Smooth muscle cell (in vitro differentiated cells): Measurements from ENCODE around the gene UBE2E3. TPM values are rescaled to one million over a fixed set of nuclear protein-coding genes. Genes with fewer than 3 reads are reported as not detected.

Experiments
- DNase-seq: peaks from one replicate; lab custom pipeline; 2025; ENCODE audit not compliant: unreplicated experiment; lab: John Stamatoyannopoulos, UW
- H2AFZ ChIP-seq: fragments of 200-600 bp; sonication (generic); 2 replicates; pipeline ENCODE4 v1.6.0; 2016; ENCODE audit warnings: antibody characterized with exemption, low read depth, mild to moderate bottlenecking
- H3F3A ChIP-seq: fragments of 200-600 bp; sonication (generic); 2 replicates; pipeline ENCODE4 v1.6.0; 2017; ENCODE audit warnings: antibody characterized with exemption, low read depth
- H3K27ac ChIP-seq: fragments of 200-600 bp; sonication (generic); 2 replicates; pipeline ENCODE4 v1.5.1; 2016; ENCODE audit warnings: low read depth, mild to moderate bottlenecking
- H3K27me3 ChIP-seq: fragments of 200-600 bp; sonication (generic); 2 replicates; pipeline ENCODE4 v1.6.1; 2016; ENCODE audit warnings: low read depth, mild to moderate bottlenecking
- H3K36me3 ChIP-seq: fragments of 200-600 bp; sonication (generic); 2 replicates; pipeline ENCODE4 v1.5.1; 2016; ENCODE audit warnings: low read depth
- H3K4me1 ChIP-seq: fragments of 200-600 bp; sonication (generic); 2 replicates; pipeline ENCODE4 v1.5.1; 2016; ENCODE audit warnings: low read depth
- H3K4me2 ChIP-seq: fragments of 200-600 bp; sonication (generic); 2 replicates; pipeline ENCODE4 v1.6.0; 2016; ENCODE audit warnings: mild to moderate bottlenecking
- H3K4me3 ChIP-seq: fragments of 200-600 bp; sonication (generic); 2 replicates; pipeline ENCODE4 v1.5.1; 2016; ENCODE audit warnings: mild to moderate bottlenecking
- H3K79me2 ChIP-seq: fragments of 200-600 bp; sonication (generic); 2 replicates; pipeline ENCODE4 v1.6.0; 2016; ENCODE audit warnings: low read depth, mild to moderate bottlenecking
- H3K9ac ChIP-seq: fragments of 200-600 bp; sonication (generic); 2 replicates; pipeline ENCODE4 v1.6.0; 2016; ENCODE audit warnings: low read depth
- H3K9me3 ChIP-seq: fragments of 200-600 bp; sonication (generic); replicated peaks from 2 replicates; pipeline ENCODE4 v1.5.1; 2016; ENCODE audit warnings: low read depth
- H4K20me1 ChIP-seq: fragments of 200-600 bp; sonication (generic); 2 replicates; pipeline ENCODE4 v1.6.0; 2016; ENCODE audit warnings: low read depth
- CTCF ChIP-seq: fragments of 200-600 bp; sonication (generic); IDR thresholded peaks from 2 replicates; pipeline ENCODE4 v1.5.1; 2017; ENCODE audit warnings: borderline replicate concordance, mild to moderate bottlenecking, antibody characterized with exemption; ENCODE audit not compliant: insufficient read depth, poor library complexity, severe bottlenecking
- WGBS: methylation state at CpG from one replicate; pipeline ENCODE4 v1.1.7; 2016; ENCODE audit warnings: low lambda C conversion rate; 5-methylcytosine and 5-hydroxymethylcytosine counted together
- polyA plus RNA-seq: library from polyadenylated mRNA; unstranded; fragments of >200 nt; fragmentation: Nextera tagmentation; extraction: Ambion mirVana; gene quantifications from 2 replicates; pipeline ENCODE4 v1.2.1, GENCODE V29; 2016
- total RNA-seq: library from RNA; depleted of rRNA; stranded (reverse); fragments of >200 nt; gene quantifications from 2 replicates; pipeline ENCODE4 v1.2.3, GENCODE V29; 2014

Gene UBE2E3
- total and polyA plus RNA-seq, 2 experiments from 2014 or later, result 225 to 259 TPM

DNA sequence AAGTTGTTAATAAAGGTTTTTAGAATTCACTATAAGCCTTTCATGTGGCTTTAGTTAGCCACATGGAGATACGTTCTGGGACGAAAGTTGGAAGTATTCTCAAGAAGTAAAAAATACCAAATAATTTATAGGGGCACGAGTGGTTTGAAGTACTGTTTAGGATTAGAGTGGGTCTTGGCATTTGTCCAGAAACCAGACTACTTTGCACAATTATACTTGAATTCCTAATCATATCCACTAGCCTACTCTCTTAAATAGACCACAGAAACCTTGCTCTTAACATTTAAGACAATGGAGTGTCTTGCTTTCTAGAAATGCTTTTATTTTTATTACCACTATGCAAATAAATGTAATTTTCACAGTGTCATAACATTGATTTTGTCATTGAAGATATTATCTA is 44.6 kb downstream of the UBE2E3 start:
- Histone ChIP-seq H3K4me1 (peaks cover 26% of the 10 kb centered on the region), H3F3A (no peaks in the 10 kb centered on the region), H3K79me2 (peaks cover 98% of the 10 kb centered on the region), H3K9ac (no peak overlapping the region), H3K4me3 (no peak overlapping the region), H3K36me3 (no peaks in the 10 kb centered on the region), H4K20me1 (peaks cover 97% of the 10 kb centered on the region), H3K9me3 (no peaks in the 10 kb centered on the region), H2AFZ (no peak overlapping the region), H3K27ac (no peak overlapping the region), H3K4me2 (no peak overlapping the region), H3K27me3 (no peaks in the 10 kb centered on the region)
- DNase-seq, result no peak
- TF ChIP-seq CTCF, result no peak
- 26% methylated on average over 3 of the region's 3 CpGs for WGBS

- H3K36me3 ChIP-seq, result no peaks in the 10 kb centered on the region
- TF ChIP-seq CTCF, result no peak
- H4K20me1 ChIP-seq, result peaks cover 77% of the 10 kb centered on the region
- peaks cover 82% of the 10 kb centered on the region for H3K79me2 ChIP-seq
- H3K27ac ChIP-seq, result peak overlapping the region; percentile 86
- peaks cover 11% of the 10 kb centered on the region for H3F3A ChIP-seq
- 92% methylated on average over 2 of the region's 2 CpGs for WGBS
- no peaks in the 10 kb centered on the region for H3K9me3 ChIP-seq
- peak overlapping the region; percentile 62 for H3K4me2 ChIP-seq
- no peak overlapping the region for H2AFZ ChIP-seq
- H3K9ac ChIP-seq, result peak overlapping the region; percentile 16
- H3K27me3 ChIP-seq, result no peaks in the 10 kb centered on the region
- no peak for DNase-seq
- H3K4me1 ChIP-seq, result peaks cover 5% of the 10 kb centered on the region
- H3K4me3 ChIP-seq, result no peak overlapping the region
Measured at GRCh38 chr2:181036445-181036844, 56.0 kb downstream of the UBE2E3 start.

DNA sequence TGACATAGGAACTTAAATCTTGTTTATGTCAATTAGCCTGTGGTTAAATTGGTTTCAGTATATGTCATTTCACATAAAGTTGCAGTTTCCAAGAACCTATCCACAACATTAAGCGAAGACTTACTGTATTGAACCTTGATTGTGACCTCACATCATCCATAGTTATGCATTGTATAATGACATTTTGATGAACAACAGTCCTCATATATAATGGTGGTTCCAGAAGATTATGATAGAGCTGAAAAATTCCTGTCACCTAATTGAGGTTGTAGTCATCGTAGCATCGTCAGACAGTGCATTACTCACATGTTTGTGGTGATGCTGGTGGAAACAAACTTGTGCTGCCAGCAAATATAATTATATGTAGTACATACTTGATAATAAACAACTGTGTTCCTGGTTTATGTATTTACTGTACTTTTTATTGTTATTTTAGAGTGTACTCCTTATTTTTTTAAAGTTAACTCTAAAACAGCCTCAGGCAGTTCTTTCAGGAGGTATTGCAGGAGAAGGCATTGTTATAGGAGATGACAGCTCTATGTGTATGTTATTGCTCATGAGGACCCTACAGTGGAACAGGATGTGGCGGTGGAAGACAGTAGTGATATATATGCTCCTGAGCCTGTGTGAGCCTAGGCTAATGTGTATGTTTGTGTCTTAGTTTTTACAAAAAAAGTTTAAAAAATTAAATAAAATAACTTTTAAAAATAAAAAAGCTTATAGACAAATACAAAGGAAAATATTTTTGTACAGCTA is 56.6 kb downstream of the UBE2E3 start:
- Histone ChIP-seq H3K27ac (peak overlapping the region; percentile 86), H3K36me3 (no peaks in the 10 kb centered on the region), H3K4me2 (peak overlapping the region; percentile 62), H3F3A (peaks cover 11% of the 10 kb centered on the region), H3K79me2 (peaks cover 82% of the 10 kb centered on the region), H2AFZ (no peak overlapping the region), H3K9me3 (no peaks in the 10 kb centered on the region), H3K9ac (peak overlapping the region; percentile 70), H3K4me1 (peaks cover 4% of the 10 kb centered on the region), H4K20me1 (peaks cover 77% of the 10 kb centered on the region), H3K4me3 (no peak overlapping the region), H3K27me3 (no peaks in the 10 kb centered on the region)
- 37% methylated on average over 4 of the region's 4 CpGs for WGBS
- DNase-seq, result no peak
- TF ChIP-seq CTCF, result no peak

- Histone ChIP-seq H2AFZ (no peak overlapping the region), H3K36me3 (no peaks in the 10 kb centered on the region), H3K4me3 (no peak overlapping the region), H3K9ac (peak overlapping the region; percentile 70), H3K79me2 (peaks cover 85% of the 10 kb centered on the region), H3K9me3 (no peaks in the 10 kb centered on the region), H3K4me2 (no peak overlapping the region), H3K27me3 (no peaks in the 10 kb centered on the region), H4K20me1 (peaks cover 81% of the 10 kb centered on the region), H3K27ac (peak overlapping the region; percentile 86), H3F3A (peaks cover 11% of the 10 kb centered on the region), H3K4me1 (peaks cover 4% of the 10 kb centered on the region)
- TF ChIP-seq CTCF, result no peak
- no peak for DNase-seq
- 92% methylated on average over 1 of the region's 1 CpG for WGBS
Measured at GRCh38 chr2:181037922-181038321, 57.5 kb downstream of the UBE2E3 start.
